Adrenal gland (tissue), 12 donors: Measurements from ENCODE around the gene SWAP70. TPM values are rescaled to one million over a fixed set of nuclear protein-coding genes. Genes with fewer than 3 reads are reported as not detected.

ENCODE experiments used
- DNase-seq, 7 donors: peaks; one replicate each; pipeline ENCODE4 v3.0.0-alpha.2; 2019 to 2020
- H3K27ac ChIP-seq, 5 donors: fragments of 200-600 bp; sonication (generic) in 4 of 5; 1 replicate in 3 of 5; 2 replicates in 2 of 5; pipeline versions ENCODE4 v1.5.1 to v1.8.0; 2016 to 2020; ENCODE audit warnings: mild to moderate bottlenecking in 1 of 5
- H3K27me3 ChIP-seq: fragments of 200-600 bp; 2 replicates; pipeline ENCODE4 v1.8.0; 2021
- H3K36me3 ChIP-seq, 2 donors: fragments of 200-600 bp; replicated peaks in 1 of 2; 1 replicate in 1 of 2; 2 replicates in 1 of 2; pipeline versions ENCODE4 v1.5.1 to v1.8.0; 2018 to 2022
- H3K4me1 ChIP-seq, 2 donors: fragments of 200-600 bp; replicated peaks in 1 of 2; 1 replicate in 1 of 2; 2 replicates in 1 of 2; pipeline versions ENCODE4 v1.5.1 to v1.8.0; 2018 to 2021
- H3K4me3 ChIP-seq, 4 donors: fragments of 200-600 bp; sonication (generic) in 3 of 4; one replicate each; pipeline ENCODE4 v1.5.1; 2016 to 2018
- H3K9me3 ChIP-seq, 3 donors: fragments of 200-600 bp; sonication (generic) in 1 of 3; replicated peaks in 1 of 3; 1 replicate in 2 of 3; 2 replicates in 1 of 3; pipeline versions ENCODE4 v1.5.1 to v1.8.0; 2016 to 2021
- CTCF ChIP-seq, 6 experiments: fragments of 450-650 bp in 4 of 6; fragments of 200-600 bp in 2 of 6; sonication (generic) in 1 of 6; IDR thresholded peaks; 1 replicate in 5 of 6; 2 replicates in 1 of 6; pipeline versions ENCODE4 v1.5.1 to v1.8.0; 2016 to 2021; ENCODE audit warnings: antibody characterized with exemption in 6 of 6, mild to moderate bottlenecking in 2 of 6, moderate library complexity in 1 of 6
- POLR2A ChIP-seq, 2 donors: fragments of 450-650 bp; IDR thresholded peaks; one replicate each; pipeline ENCODE4 v1.6.1; 2017; ENCODE audit warnings: antibody characterized with exemption in 2 of 2, mild to moderate bottlenecking in 2 of 2, moderate library complexity in 1 of 2
- WGBS, 4 donors: extraction: QIAGEN DNeasy Blood & Tissue Kit in 2 of 4; methylation state at CpG; one replicate each; pipeline versions ENCODE4 v1.1.5 to v1.1.7; 2013 to 2017; 5-methylcytosine and 5-hydroxymethylcytosine counted together
- intact Hi-C, 2 donors: fragments of 100-400 bp; cut with DNase I; formaldehyde crosslinking; loops; one replicate each; pipeline versions ENCODE4 v1.14.1 to v1.15.0; 2022 to 2023
- polyA plus RNA-seq, 3 donors: library from polyadenylated mRNA; stranded (reverse); fragments of 200-250 nt in 2 of 3; fragments of 350-450 nt in 1 of 3; fragmentation: Illumina TruSeq in 1 of 3; extraction: RNeasy Lipid Tissue Mini Kit (QIAGEN cat#74804) in 1 of 3; gene quantifications; one replicate each; pipeline ENCODE4 v1.2.3, GENCODE V29; 2013 to 2014
- total RNA-seq, 9 donors: library from RNA; depleted of rRNA in 4 of 9; stranded (reverse); fragments of >200 nt in 4 of 9; fragments of 120-200 nt in 1 of 9; fragmentation: NEBNext Ultra II Directional in 1 of 9; extraction: Animal tissue kit (Norgen Biotek cat#: 25700) in 1 of 9; gene quantifications; one replicate each; pipeline versions ENCODE4 v1.1.0 to v1.2.4, GENCODE V29; 2013 to 2023
- donor health status: healthy with polysubstance abuse.
- donor health status: Bipolar disorder and iron deficiency.
- donor health status: DM: yes; HTN: yes; CAD: no.
- donor health status: DM: no; HTN: no; CAD: no.
- donor health status: DM: no; HTN: no; CAD: no.
- donor health status: DM: yes; HTN: yes; CAD: no.

SWAP70 gene
- total and polyA plus RNA-seq, 12 donors = 6.5 to 23.5 (median 17.0) TPM

GRCh38 chr11:9726321-9727022 is 62.6 kb downstream of the SWAP70 start:
- TF ChIP-seq POLR2A (IDR thresholded peaks at IDR 0.05) (no peak), CTCF (IDR thresholded peaks at IDR 0.05) (no peak)
- Histone ChIP-seq H3K4me1 (no peaks in the 10 kb centered on the region), H3K27me3 (no peaks in the 10 kb centered on the region), H3K9me3 (no peaks in the 10 kb centered on the region), H3K36me3 (peaks cover 0 to 18% of the 10 kb centered on the region in 2 donors), H3K4me3 (no peak overlapping the region), H3K27ac (no peak overlapping the region)
- intact Hi-C loops = no loop called here
- no peak for DNase-seq
- WGBS, 4 donors = 33 to 94% (median 62%) methylated on average over 3 of the region's 3 CpGs

GRCh38 chr11:9728058-9728457 is 64.2 kb downstream of the SWAP70 start:
- peaks cover 0 to 26% of the 10 kb centered on the region in 2 donors for H3K36me3 ChIP-seq

GRCh38 chr11:9731256-9731655 is 67.4 kb downstream of the SWAP70 start:
- WGBS, 4 donors = 86 to 96% (median 91%) methylated on average over 1 of the region's 1 CpG
- Histone ChIP-seq H3K9me3 (no peaks in the 10 kb centered on the region), H3K4me3 (no peak overlapping the region), H3K27me3 (no peaks in the 10 kb centered on the region), H3K27ac (no peak overlapping the region), H3K36me3 (peaks cover 0 to 27% of the 10 kb centered on the region in 2 donors), H3K4me1 (no peaks in the 10 kb centered on the region)
- intact Hi-C loops = no loop called here
- DNase-seq = no peak
- no peak for TF ChIP-seq POLR2A (IDR thresholded peaks at IDR 0.05)
- no peak for TF ChIP-seq CTCF (IDR thresholded peaks at IDR 0.05)

More at GRCh38 chr11:9728058-9728457, 64.2 kb downstream of the SWAP70 start:
- H3K4me1 ChIP-seq = no peaks in the 10 kb centered on the region
- DNase-seq = no peak
- no peak overlapping the region for H3K4me3 ChIP-seq
- no peak overlapping the region for H3K27ac ChIP-seq
- TF ChIP-seq POLR2A (IDR thresholded peaks at IDR 0.05) (no peak), CTCF (IDR thresholded peaks at IDR 0.05) (no peak)
- intact Hi-C loops = no loop called here
- no peaks in the 10 kb centered on the region for H3K27me3 ChIP-seq
- 87 to 95% (median 92%) methylated on average over 3 of the region's 3 CpGs for whole genome bisulfite sequencing, 4 donors
- H3K9me3 ChIP-seq = no peaks in the 10 kb centered on the region

- Histone ChIP-seq H3K36me3 (peaks cover 0 to 26% of the 10 kb centered on the region in 2 donors), H3K4me3 (no peak overlapping the region), H3K27me3 (no peaks in the 10 kb centered on the region), H3K9me3 (no peaks in the 10 kb centered on the region), H3K4me1 (no peaks in the 10 kb centered on the region), H3K27ac (no peak overlapping the region)
- TF ChIP-seq CTCF (IDR thresholded peaks at IDR 0.05) (no peak), POLR2A (IDR thresholded peaks at IDR 0.05) (no peak)
- intact Hi-C loops = no loop called here
- WGBS, 4 donors = 78 to 94% (median 88%) methylated on average over 11 of the region's 11 CpGs
- DNase-seq = no peak
Observed at GRCh38 chr11:9732453-9732852, 68.6 kb downstream of the SWAP70 start.
